ENCODE data around the gene VCP. TPM values are rescaled to one million over a fixed set of nuclear protein-coding genes. Genes with fewer than 3 reads are reported as not detected.

VCP gene
- polyA plus RNA-seq, 1 experiment = 386 TPM

DNA sequence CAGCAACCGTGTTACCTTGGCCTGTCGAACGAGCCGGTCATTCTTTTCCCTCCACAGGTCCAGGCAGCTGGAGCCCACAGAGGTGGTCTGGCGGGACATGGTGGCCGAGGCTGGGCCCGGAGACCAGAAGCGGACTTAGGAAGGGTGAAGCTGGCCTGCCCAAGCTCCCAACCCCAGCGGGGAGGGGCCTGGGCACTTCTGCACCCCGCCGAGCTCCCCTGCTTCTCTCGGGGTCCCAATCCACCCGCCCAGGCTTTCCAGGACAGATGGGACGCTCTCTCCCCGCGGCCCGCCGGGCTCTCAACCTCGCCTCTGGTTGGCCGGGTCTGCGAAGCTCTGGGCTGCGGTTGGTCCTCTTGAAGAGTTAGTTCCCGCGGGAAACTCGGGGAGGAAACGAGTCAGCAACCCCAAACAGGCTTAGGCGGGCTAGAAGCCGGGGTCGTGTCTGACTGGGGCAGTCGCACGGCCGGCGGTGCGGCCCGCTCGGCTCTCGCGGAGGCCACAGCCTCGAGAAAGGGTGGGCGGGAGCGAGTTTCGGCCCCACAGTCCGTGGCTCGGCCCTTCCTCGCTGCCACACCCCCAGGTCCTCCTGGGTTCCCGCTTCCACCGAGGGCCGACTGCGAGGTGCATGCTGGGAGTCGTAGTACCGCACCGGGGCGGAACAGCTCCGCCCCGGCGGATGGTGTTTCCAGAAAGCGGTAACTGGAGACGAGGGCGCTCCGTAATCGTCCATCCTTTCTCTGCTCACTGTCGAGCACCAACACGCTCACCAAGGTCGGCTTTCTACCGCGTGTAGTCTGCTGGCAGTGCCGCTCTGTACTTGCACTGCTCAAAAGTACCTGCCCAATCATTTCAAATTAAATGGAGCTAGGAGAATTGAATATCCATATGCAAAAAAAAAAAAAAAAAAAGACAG is 7.3 kb upstream of the VCP start, which contains the start of gene FANCG:
Gene FANCG, minus strand, starts transcription at position 517 of the 916 bp plus-strand sequence. Its CDS starts 418 bp downstream, at position 99.
- Histone ChIP-seq H3K9me3 (ENCODE audit: control insufficient read depth, insufficient read depth, low read length) (no peaks in the 10 kb centered on the region), H3K27ac (ENCODE audit: low read depth, low read length) (peak within 1 kb of the TSS; percentile 47), H3K4me3 (ENCODE audit: low read depth, low read length) (peak within 1 kb of the TSS; percentile 81), H3K27me3 (ENCODE audit: control insufficient read depth, insufficient read depth, low read length) (no peaks in the 10 kb centered on the region)
- CTCF ChIA-PET = interaction anchor here (0.7 to 2.6 kb wide), 6 partner anchors 15 to 445 kb away, joined by 3 to 15 read pairs (median 10); partner anchors contain the start of genes PIGO and STOML2
- TF ChIP-seq, protein P1, sequence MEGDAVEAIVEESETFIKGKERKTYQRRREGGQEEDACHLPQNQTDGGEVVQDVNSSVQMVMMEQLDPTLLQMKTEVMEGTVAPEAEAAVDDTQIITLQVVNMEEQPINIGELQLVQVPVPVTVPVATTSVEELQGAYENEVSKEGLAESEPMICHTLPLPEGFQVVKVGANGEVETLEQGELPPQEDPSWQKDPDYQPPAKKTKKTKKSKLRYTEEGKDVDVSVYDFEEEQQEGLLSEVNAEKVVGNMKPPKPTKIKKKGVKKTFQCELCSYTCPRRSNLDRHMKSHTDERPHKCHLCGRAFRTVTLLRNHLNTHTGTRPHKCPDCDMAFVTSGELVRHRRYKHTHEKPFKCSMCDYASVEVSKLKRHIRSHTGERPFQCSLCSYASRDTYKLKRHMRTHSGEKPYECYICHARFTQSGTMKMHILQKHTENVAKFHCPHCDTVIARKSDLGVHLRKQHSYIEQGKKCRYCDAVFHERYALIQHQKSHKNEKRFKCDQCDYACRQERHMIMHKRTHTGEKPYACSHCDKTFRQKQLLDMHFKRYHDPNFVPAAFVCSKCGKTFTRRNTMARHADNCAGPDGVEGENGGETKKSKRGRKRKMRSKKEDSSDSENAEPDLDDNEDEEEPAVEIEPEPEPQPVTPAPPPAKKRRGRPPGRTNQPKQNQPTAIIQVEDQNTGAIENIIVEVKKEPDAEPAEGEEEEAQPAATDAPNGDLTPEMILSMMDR (IDR thresholded peaks at IDR 0.05; ENCODE audit: low read depth, low read length) = no peak
- DNase-seq (ENCODE audit: low read depth, low spot score) = peak; percentile 69
- POLR2A ChIA-PET = interaction anchor here (0.6 to 1.4 kb wide), 6 partner anchors 7 to 45 kb away, joined by 3 to 12 read pairs (median 7); partner anchors contain the start of genes STOML2 and VCP

DNA sequence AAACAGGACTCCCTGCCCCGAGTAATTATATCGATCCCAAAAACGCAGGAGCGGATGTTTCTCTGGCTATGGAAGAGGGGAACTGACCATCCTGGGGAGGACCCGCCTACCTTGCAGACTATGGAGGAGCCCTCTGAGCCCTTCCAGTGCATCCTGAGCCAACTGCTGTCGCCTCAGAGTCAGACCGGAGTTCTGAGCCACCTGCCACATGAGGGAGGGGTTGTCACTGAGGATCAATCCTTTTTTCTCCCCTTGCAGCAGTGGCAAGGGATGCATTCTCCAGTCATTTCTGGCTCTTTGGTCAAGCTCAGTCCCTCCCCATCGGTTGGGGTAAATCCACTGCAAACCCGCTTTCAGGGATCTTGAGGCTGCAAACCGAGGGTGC is 6.6 kb upstream of the VCP start:
- ChIA-PET CTCF (interaction anchor here (2.4 to 2.6 kb wide), 3 partner anchors 18 to 179 kb away, joined by 11 to 15 read pairs (median 11); partner anchors contain the start of gene PIGO), POLR2A (interaction anchor here (0.7 to 1.4 kb wide), 4 partner anchors 9 to 33 kb away, joined by 3 to 11 read pairs (median 6); partner anchors contain the start of gene STOML2)
- DNase-seq (ENCODE audit: low read depth, low spot score) = no peak
- no peaks in the 10 kb centered on the region for H3K27me3 ChIP-seq (ENCODE audit: control insufficient read depth, insufficient read depth, low read length)
- TF ChIP-seq, protein P1 (IDR thresholded peaks at IDR 0.05; ENCODE audit: low read depth, low read length) = no peak
- H3K9me3 ChIP-seq (ENCODE audit: control insufficient read depth, insufficient read depth, low read length) = no peaks in the 10 kb centered on the region
- H3K4me3 ChIP-seq (ENCODE audit: low read depth, low read length) = peak overlapping the region; percentile 81
- H3K27ac ChIP-seq (ENCODE audit: low read depth, low read length) = no peak overlapping the region

DNA sequence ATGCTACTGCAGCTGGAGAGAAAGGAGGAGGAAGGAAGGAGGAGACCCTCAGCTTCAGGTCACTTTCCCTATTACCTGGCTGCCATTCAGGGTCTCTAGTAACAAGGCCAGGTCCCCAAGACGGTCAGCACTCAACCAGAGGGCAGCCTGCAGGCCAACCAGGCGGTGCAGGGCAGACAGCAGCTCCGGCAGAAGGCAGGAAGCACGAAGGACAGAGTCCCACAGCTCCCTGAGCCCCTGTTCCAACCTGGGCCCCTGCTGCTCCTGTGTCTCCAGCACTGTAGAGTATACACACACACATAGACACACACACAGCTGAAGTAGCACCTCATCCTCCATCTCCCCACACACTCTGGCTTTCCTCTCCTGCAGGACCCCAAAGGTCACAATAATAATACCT is 5.6 kb upstream of the VCP start:
- no peaks in the 10 kb centered on the region for H3K9me3 ChIP-seq (ENCODE audit: control insufficient read depth, insufficient read depth, low read length)
- peak overlapping the region; percentile 81 for H3K4me3 ChIP-seq (ENCODE audit: low read depth, low read length)
- ChIA-PET CTCF (interaction anchor here (0.6 to 2.5 kb wide), 4 partner anchors 19 to 711 kb away, joined by 3 to 11 read pairs (median 4); partner anchors contain the start of gene PIGO), POLR2A (interaction anchor here (0.6 kb wide), 1 partner anchor 88 kb away, joined by 3 read pairs; no protein-coding TSS in a partner anchor)
- no peak overlapping the region for H3K27ac ChIP-seq (ENCODE audit: low read depth, low read length)
- TF ChIP-seq, protein P1 (IDR thresholded peaks at IDR 0.05; ENCODE audit: low read depth, low read length) = no peak
- no peak for DNase-seq (ENCODE audit: low read depth, low spot score)
- no peaks in the 10 kb centered on the region for H3K27me3 ChIP-seq (ENCODE audit: control insufficient read depth, insufficient read depth, low read length)

DNA sequence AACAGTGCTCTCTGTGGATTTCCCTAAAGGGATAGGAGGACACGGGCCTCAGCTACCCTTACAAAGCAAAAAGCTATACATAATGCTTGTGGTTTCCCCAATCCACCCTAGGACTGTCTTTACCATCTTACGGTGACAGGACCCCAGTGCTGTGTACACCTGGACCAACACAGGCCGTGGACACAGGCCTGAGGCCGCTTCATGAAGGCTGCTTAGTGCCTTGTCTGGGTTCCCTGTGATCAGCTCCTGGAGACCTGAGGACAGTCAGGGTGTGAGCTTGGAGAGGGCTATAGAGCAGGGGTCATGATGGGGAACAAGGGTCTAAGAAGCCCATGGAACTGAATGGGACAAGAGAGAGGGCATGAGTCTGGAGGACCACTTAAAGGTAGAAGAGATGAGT is 4.4 kb upstream of the VCP start:
- ChIA-PET POLR2A (interaction anchor here (0.5 kb wide), 1 partner anchor 38 kb away, joined by 6 read pairs; no protein-coding TSS in a partner anchor), CTCF (interaction anchor here (1.1 to 1.3 kb wide), 2 partner anchors 20 to 177 kb away, joined by 4 to 5 read pairs; partner anchors contain the start of gene PIGO)
- Histone ChIP-seq H3K9me3 (ENCODE audit: control insufficient read depth, insufficient read depth, low read length) (no peaks in the 10 kb centered on the region), H3K27ac (ENCODE audit: low read depth, low read length) (no peak overlapping the region), H3K4me3 (ENCODE audit: low read depth, low read length) (no peak overlapping the region), H3K27me3 (ENCODE audit: control insufficient read depth, insufficient read depth, low read length) (no peaks in the 10 kb centered on the region)
- TF ChIP-seq, protein P1 (IDR thresholded peaks at IDR 0.05; ENCODE audit: low read depth, low read length) = no peak
- no peak for DNase-seq (ENCODE audit: low read depth, low spot score)
